ENCODE measurements around the gene CCDC127.

GRCh38 chr5:172421-172820 lies 45.5 kb downstream of the CCDC127 start:
- no peak for TF ChIP-seq CTCF (conservative IDR thresholded peaks at IDR 0.05)
- TF ChIP-seq EZH2 (IDR thresholded peaks at IDR 0.05; ENCODE audit: low read depth): no peak

Measured in PC-9 (cell line).